GM21529 (cell line): ENCODE data around the gene SH2D4B.

Experiments used
- ATAC-seq: cut with Tn5 transposase; IDR thresholded peaks from one replicate; pipeline ENCODE4 v1.9.1; 2021; ENCODE audit not compliant: unreplicated experiment

Gene SH2D4B

DNA sequence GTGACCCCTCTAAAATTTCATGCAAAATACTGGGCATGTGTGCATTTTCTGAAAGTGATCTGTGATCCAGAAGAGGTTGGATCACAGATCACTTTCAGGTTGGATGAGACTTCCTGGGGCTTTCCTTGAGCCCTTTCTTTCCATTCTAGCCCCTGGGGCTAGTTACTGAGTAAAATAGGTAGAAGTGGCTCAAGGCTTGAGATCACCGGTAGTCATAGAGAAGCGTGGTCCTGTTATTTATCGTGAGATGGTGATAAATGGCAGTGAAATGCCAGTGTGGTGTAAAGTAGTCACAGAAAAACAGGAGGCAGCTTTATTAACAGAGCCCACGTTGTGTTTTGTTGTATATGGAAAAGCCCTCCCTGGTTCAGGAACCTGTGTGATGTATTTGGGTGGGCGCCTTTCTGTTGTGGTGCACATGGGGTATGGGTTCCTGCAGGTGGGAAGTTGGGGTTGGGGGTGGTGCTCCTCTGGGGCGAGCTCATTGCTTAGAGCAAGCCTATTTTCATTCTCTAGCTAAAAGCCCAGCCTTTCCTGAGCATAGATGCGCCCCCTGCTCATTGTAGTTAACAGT, 34.0 kb upstream of the SH2D4B start:
- ATAC-seq: no peak

DNA sequence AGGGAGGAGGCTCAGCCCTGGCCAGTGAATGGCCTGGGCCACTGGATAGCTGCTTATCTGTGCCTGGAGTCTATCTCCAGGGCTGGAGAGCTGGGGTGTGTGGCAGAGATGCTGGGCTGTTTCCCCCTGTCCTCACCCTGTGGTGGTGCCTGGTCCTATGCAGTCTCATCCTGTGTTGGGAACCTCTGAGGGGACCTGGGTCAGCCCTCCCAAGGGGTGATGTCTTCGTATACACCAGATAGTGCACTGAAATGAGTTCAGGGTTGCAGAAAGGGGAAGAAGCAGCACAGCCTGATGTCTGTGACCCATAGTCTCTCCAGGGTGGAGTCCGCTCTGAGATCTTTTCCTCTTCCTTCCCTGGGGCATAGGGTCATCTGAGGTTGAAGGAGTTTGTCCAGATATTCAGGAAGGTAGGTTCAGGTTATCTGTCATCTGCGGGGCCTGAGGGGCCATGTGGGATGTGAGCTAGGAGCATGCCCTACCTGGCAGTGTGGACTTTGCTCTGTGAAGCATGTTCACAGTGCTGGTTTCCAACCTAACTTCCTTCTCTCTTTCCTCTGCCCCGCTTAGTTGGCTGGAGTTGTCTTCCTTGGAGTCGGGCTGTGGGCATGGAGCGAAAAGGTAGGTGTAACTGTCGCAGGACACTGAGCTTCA, 33.4 kb upstream of the SH2D4B start:
- ATAC-seq: no peak

- no peak for ATAC-seq
Observed at GRCh38 chr10:80504897-80505465, 32.7 kb upstream of the SH2D4B start.

GRCh38 chr10:80506189-80506575, 31.5 kb upstream of the SH2D4B start:
- ATAC-seq: no peak

GRCh38 chr10:80506836-80507487, 30.7 kb upstream of the SH2D4B start:
- ATAC-seq: no peak

DNA sequence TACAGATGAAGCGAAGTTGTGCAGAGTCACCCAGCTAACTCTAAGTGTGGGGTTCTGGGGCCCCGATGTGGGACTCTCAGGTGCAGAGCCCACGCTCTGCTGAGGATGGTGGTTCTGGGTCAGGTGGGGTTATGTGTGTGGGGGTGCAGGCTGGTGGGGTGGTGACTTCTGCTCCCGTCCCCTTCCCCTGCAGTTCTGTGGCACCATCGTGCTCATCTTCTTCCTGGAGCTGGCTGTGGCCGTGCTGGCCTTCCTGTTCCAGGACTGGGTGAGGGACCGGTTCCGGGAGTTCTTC, 28.6 kb upstream of the SH2D4B start:
- no peak for ATAC-seq

DNA sequence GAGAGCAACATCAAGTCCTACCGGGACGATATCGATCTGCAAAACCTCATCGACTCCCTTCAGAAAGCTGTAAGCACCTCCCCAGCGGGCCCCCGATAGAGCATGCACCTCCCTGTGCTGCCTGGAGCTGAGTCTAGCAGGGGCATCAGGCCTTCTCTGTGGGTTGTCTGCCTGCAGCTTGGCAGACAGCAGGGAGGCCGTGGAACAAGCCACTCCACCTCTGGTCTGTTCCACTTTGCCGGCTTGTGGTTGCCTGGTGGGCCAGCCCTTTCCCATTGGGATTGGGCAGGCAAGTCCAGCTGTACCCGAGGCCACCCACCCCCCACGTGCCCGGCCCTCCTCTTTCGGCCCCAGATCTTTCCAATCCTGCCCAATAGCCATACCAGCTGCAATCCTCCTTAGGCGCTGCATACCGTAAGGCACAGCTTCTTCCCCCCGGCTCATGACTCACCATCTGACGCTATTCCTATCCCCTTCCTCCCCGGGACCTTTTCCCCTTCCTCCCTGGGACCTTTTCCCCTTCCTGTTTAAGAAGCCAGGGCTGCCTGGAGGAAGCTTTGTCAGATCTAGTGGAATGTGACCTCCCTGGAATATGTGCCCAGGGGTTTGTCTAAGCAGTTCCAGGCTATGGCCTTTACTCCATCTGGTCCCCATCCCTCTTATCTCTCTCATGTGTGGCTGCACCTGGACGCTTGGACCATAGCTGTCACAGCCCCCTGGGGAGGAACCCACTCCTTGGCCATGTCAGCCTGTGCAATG, 28.1 kb upstream of the SH2D4B start:
- ATAC-seq: no peak

DNA sequence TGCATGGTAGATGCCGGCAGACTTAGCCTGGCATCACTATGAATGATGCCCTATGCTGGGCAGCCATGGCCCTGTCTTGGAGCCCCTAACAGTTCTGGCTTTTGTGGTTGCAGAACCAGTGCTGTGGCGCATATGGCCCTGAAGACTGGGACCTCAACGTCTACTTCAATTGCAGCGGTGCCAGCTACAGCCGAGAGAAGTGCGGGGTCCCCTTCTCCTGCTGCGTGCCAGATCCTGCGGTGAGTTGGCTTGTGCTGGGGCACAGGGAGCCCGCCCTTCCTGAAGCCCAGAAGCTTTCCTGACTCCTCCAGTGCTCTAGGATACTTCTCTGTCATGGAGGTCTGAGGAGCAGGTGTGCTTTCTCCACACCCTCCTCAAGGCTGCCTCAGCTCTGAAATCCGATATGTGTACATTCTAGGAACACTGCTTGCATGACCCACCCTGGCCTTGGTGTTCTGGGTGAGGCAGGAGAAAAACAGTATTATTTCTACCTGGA, 25.6 kb upstream of the SH2D4B start:
- no peak for ATAC-seq

- no peak for ATAC-seq
Observed at GRCh38 chr10:80513106-80513505, 24.6 kb upstream of the SH2D4B start.

GRCh38 chr10:80515511-80515910, 22.2 kb upstream of the SH2D4B start:
- ATAC-seq: no peak

DNA sequence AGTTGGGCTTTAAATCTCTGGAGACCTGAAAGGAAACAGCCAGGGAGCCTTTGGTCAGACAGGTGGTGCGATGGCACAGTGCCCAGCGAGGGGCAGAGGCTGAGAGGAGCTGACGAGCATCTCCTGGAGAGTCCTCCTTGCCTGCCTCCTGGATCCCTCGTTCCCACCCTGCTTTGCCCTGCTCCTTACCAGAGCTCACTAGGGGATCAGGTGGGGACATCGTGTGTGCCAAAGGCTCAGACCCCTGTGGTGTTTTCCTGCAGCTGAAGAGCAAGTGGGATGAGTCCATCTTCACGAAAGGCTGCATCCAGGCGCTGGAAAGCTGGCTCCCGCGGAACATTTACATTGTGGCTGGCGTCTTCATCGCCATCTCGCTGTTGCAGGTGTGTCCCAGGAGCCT, 21.8 kb upstream of the SH2D4B start:
- ATAC-seq: no peak

GRCh38 chr10:80516506-80517075, 21.1 kb upstream of the SH2D4B start:
- no peak for ATAC-seq

- no peak for ATAC-seq
Observed at GRCh38 chr10:80517416-80518142, 20.1 kb upstream of the SH2D4B start.

- peak; percentile 39 for ATAC-seq
Observed at GRCh38 chr10:80518143-80518806, 19.4 kb upstream of the SH2D4B start.

DNA sequence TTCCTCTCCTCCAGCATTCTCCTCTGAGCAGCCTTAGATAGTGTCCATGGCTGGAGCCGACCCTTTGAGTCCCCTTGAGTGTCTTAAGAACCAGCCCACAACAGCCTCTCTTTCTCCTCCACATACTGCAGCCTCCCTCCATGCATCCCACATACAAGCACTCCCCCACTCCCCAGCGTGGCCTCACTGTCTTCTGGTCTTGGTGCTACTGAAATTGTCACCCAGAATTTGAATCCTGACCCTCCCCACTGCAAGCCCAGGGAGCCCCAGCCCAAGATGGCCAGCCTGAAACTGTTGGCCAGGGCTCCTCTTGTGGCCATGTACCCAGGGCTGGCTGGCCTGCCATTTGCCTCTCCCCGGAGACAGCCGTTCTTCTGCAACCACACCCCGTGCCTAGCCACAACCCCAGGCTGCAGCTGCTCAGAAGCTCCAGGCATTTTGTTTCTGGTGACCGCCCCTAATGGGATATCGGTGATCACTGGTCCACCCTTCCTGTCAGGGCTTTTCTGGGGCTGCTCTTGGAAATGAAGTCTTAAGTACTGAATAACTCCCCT, 18.8 kb upstream of the SH2D4B start:
- peak; percentile 28 for ATAC-seq

DNA sequence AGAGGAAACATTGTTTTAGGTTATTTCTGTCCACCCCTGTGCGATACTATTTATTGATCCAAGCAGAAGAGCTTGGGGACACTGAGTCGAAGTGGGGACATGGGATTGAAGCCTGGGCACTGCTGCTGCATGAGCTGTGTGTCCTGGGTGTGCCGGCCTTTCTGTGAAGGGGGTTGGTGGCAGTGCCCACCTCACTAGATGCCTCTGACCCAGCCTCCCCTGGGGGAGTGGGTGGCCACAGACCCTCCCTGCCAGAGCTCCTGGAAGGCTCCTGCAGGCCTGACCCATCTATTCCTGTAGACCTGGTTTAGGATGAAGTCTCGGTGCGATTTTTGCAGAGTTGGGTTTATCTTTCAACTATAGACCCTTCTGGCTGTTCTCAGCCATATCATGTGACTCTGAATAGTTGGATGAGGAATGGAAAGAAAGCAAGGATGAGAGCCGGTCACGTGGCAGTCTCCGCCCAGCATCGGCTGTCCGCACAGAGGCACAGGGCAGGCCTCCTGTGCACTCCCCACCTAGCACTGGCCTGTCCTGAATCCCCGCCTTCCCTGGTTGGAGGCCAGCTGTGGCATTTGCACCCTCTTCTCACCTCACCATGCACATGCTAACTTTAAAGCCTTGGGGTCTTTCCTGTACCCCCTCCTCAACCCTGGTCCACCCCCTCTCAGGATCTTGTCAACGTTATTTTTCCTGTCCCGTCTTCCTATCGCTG, 17.6 kb upstream of the SH2D4B start:
- ATAC-seq: no peak

- no peak for ATAC-seq
Observed at GRCh38 chr10:80520661-80521470, 16.8 kb upstream of the SH2D4B start.

GRCh38 chr10:80522756-80523363, 14.8 kb upstream of the SH2D4B start:
- ATAC-seq: no peak
